Large intestine (tissue), 3 donors: ENCODE data around the gene ZBTB17. TPM values are rescaled to one million over a fixed set of nuclear protein-coding genes. Genes with fewer than 3 reads are reported as not detected.
"Not testable (repeated sequence)": the region's sequence is repeated elsewhere in the genome, so short reads cannot be mapped to it uniquely, and the experiment has no call there.

Experiments used
- DNase-seq, 2 donors: peaks; one replicate each; pipeline versions ENCODE4 v3.0.0 to v3.0.0-alpha.2; 2013
- H3K27ac ChIP-seq: one replicate; pipeline ENCODE4 v1.5.1; 2013; ENCODE audit warnings: low read length
- H3K27me3 ChIP-seq: 2 replicates; pipeline ENCODE4 v1.6.1; 2013; ENCODE audit warnings: low read length; ENCODE audit not compliant: control insufficient read depth, insufficient read depth
- H3K36me3 ChIP-seq: 2 replicates; pipeline ENCODE4 v1.6.1; 2013; ENCODE audit warnings: low read length; ENCODE audit not compliant: control insufficient read depth, insufficient read depth
- H3K4me1 ChIP-seq: one replicate; pipeline ENCODE4 v1.6.1; 2013; ENCODE audit warnings: low read length; ENCODE audit not compliant: control insufficient read depth, insufficient read depth
- H3K4me3 ChIP-seq: one replicate; pipeline ENCODE4 v1.5.1; 2013; ENCODE audit warnings: low read length
- H3K9me3 ChIP-seq: one replicate; pipeline ENCODE4 v1.6.1; 2013; ENCODE audit warnings: mild to moderate bottlenecking, low read depth, low read length, moderate library complexity; ENCODE audit not compliant: control insufficient read depth
- WGBS: methylation state at CpG from one replicate; pipeline ENCODE4 v1.1.5; 2013; ENCODE audit warnings: low lambda C conversion rate; ENCODE audit not compliant: insufficient coverage; 5-methylcytosine and 5-hydroxymethylcytosine counted together
- polyA plus RNA-seq: library from polyadenylated mRNA; unstranded; fragments of 120-200 nt; gene quantifications from one replicate; pipeline ENCODE4 v1.2.1, GENCODE V29; 2013

The ZBTB17 gene
- polyA plus RNA-seq, 1 donor: 22.8 TPM

DNA sequence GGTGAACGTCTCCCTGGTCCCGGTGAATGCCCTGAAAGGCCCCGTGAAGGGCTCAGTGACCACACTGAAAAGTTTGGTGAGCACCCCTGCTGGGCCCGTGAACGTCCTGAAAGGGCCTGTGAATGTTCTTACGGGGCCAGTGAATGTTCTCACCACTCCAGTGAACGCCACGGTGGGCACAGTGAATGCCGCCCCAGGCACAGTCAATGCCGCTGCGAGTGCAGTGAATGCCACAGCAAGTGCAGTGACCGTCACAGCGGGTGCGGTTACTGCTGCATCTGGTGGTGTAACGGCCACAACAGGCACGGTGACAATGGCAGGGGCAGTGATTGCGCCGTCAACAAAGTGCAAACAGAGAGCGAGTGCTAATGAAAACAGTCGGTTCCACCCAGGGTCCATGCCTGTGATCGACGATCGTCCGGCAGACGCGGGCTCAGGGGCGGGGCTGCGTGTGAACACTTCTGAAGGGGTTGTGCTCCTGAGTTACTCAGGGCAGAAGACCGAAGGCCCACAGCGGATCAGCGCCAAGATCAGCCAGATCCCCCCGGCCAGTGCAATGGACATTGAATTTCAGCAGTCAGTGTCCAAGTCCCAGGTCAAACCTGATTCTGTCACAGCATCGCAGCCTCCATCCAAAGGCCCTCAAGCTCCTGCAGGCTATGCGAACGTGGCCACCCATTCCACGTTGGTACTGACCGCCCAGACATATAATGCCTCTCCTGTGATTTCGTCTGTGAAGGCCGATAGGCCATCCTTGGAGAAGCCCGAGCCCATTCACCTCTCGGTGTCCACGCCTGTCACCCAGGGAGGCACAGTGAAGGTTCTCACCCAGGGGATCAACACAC, 41.5 kb downstream of the ZBTB17 start:
- no peak overlapping the region for H3K4me3 ChIP-seq
- peaks cover 96% of the 10 kb centered on the region for H3K36me3 ChIP-seq
- WGBS: 80% methylated on average over 1 of the region's 42 CpGs
- no peak for DNase-seq
- peaks cover 5% of the 10 kb centered on the region for H3K4me1 ChIP-seq
- H3K27me3 ChIP-seq: no peaks in the 10 kb centered on the region
- H3K9me3 ChIP-seq: no peaks in the 10 kb centered on the region
- no peak overlapping the region for H3K27ac ChIP-seq

DNA sequence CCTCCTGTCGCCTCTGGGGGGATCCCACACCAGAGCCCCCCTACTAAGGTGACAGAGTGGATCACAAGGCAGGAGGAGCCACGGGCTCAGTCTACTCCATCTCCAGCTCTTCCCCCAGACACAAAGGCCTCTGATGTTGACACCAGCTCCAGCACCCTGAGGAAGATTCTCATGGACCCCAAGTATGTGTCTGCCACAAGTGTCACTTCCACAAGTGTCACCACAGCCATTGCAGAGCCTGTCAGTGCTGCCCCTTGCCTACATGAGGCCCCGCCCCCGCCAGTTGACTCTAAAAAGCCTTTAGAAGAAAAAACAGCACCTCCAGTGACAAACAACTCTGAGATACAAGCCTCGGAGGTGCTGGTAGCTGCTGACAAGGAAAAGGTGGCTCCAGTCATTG, 42.2 kb downstream of the ZBTB17 start:
- Histone ChIP-seq H3K9me3 (no peaks in the 10 kb centered on the region), H3K4me1 (no peaks in the 10 kb centered on the region), H3K27me3 (no peaks in the 10 kb centered on the region), H3K4me3 (no peak overlapping the region), H3K27ac (no peak overlapping the region), H3K36me3 (peaks cover 96% of the 10 kb centered on the region)
- no peak for DNase-seq
- WGBS: no CpG with 5 or more reads among the region's 5 CpGs

DNA sequence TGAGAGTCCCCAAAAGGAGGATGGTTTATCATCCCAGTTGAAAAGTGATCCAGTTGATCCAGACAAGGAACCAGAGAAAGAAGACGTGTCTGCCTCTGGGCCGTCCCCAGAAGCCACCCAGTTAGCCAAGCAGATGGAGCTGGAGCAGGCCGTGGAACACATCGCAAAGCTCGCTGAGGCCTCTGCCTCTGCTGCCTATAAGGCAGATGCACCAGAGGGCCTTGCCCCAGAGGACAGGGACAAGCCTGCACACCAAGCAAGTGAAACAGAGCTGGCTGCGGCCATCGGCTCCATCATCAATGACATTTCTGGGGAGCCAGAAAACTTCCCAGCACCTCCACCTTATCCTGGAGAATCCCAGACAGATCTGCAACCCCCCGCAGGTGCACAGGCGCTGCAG, 43.3 kb downstream of the ZBTB17 start:
- peaks cover 96% of the 10 kb centered on the region for H3K36me3 ChIP-seq
- H3K4me1 ChIP-seq: no peaks in the 10 kb centered on the region
- H3K4me3 ChIP-seq: no peak overlapping the region
- no CpG with 5 or more reads among the region's 9 CpGs for WGBS
- no peak overlapping the region for H3K27ac ChIP-seq
- H3K9me3 ChIP-seq: no peaks in the 10 kb centered on the region
- no peaks in the 10 kb centered on the region for H3K27me3 ChIP-seq
- DNase-seq: no peak

DNA sequence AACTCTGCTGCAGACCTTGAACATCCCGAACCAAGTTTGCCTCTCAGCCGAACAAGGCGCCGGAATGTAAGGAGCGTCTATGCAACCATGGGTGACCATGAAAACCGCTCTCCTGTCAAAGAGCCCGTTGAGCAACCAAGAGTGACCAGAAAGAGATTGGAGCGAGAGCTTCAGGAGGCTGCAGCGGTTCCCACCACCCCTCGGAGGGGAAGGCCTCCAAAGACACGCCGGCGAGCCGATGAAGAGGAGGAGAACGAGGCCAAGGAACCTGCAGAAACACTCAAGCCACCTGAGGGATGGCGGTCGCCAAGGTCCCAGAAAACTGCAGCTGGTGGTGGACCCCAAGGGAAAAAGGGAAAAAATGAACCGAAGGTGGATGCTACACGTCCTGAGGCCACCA, 44.0 kb downstream of the ZBTB17 start:
- Histone ChIP-seq H3K36me3 (peaks cover 94% of the 10 kb centered on the region), H3K4me1 (no peaks in the 10 kb centered on the region), H3K27ac (no peak overlapping the region), H3K9me3 (no peaks in the 10 kb centered on the region), H3K27me3 (no peaks in the 10 kb centered on the region), H3K4me3 (no peak overlapping the region)
- DNase-seq: no peak
- 100% methylated on average over 1 of the region's 19 CpGs for WGBS

DNA sequence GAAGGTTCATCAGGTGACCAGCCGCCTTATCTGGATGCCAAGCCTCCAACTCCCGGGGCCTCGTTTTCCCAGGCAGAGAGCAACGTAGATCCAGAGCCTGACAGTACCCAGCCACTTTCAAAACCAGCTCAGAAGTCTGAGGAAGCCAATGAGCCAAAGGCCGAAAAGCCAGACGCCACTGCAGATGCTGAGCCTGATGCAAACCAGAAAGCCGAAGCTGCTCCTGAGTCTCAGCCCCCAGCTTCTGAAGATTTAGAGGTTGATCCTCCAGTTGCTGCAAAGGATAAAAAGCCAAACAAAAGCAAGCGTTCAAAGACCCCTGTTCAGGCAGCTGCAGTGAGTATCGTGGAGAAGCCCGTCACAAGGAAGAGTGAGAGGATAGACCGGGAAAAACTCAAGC, 44.5 kb downstream of the ZBTB17 start:
- Histone ChIP-seq H3K36me3 (peaks cover 91% of the 10 kb centered on the region), H3K4me3 (no peak overlapping the region), H3K4me1 (no peaks in the 10 kb centered on the region), H3K9me3 (no peaks in the 10 kb centered on the region), H3K27me3 (no peaks in the 10 kb centered on the region), H3K27ac (no peak overlapping the region)
- no peak for DNase-seq
- WGBS: 100% methylated on average over 4 of the region's 11 CpGs

DNA sequence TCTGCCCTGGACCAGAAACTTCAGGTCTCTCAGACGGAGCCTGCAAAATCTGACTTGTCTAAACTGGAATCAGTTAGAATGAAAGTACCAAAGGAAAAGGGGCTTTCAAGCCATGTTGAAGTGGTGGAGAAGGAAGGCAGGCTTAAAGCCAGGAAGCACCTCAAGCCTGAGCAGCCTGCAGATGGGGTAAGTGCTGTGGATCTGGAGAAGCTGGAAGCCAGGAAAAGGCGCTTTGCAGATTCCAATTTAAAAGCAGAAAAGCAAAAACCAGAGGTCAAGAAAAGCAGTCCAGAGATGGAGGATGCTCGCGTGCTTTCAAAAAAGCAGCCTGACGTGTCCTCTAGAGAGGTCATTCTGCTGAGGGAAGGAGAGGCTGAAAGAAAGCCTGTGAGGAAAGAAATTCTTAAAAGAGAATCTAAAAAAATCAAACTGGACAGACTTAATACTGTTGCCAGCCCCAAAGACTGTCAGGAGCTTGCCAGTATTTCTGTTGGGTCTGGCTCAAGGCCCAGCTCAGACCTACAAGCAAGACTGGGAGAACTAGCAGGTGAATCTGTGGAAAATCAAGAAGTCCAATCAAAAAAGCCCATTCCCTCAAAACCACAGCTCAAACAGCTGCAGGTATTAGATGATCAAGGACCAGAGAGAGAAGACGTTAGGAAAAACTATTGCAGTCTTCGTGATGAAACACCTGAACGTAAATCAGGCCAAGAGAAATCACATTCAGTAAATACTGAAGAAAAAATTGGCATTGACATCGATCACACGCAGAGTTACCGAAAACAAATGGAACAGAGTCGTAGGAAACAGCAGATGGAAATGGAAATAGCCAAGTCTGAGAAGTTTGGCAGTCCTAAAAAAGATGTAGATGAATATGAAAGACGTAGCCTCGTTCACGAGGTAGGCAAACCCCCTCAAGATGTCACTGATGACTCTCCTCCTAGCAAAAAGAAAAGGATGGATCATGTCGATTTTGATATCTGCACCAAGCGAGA, 46.6 kb downstream of the ZBTB17 start:
- Histone ChIP-seq H3K4me1 (no peaks in the 10 kb centered on the region), H3K27me3 (no peaks in the 10 kb centered on the region), H3K36me3 (peaks cover 85% of the 10 kb centered on the region), H3K4me3 (no peak overlapping the region), H3K9me3 (no peaks in the 10 kb centered on the region), H3K27ac (no peak overlapping the region)
- WGBS: 100% methylated on average over 4 of the region's 17 CpGs
- DNase-seq: no peak

DNA sequence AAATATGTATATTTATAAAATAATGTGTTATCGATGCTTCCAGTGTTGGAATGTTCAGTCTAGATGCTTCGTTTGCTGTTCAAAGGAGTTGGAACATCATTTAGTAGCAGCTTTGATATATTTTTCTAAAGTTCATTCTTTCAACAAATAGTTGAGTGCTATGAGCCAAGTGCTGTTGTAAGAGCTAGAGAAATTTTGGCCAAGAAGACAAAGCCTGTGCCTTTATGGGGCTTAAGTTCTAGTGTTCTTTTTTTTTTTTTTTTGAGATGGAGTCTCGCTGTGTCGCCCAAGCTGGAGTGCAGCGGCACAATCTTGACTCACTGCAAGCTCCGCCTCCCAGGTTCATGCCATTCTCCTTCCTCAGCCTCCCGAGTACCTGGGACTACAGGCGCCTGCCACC, 49.5 kb downstream of the ZBTB17 start:
- H3K9me3 ChIP-seq, H3K27me3 ChIP-seq, H3K4me1 ChIP-seq, H3K27ac ChIP-seq, DNase-seq, H3K4me3 ChIP-seq: not testable (repeated sequence)
- WGBS: no CpG with 5 or more reads among the region's 8 CpGs
- peaks cover 82% of the 10 kb centered on the region for H3K36me3 ChIP-seq

DNA sequence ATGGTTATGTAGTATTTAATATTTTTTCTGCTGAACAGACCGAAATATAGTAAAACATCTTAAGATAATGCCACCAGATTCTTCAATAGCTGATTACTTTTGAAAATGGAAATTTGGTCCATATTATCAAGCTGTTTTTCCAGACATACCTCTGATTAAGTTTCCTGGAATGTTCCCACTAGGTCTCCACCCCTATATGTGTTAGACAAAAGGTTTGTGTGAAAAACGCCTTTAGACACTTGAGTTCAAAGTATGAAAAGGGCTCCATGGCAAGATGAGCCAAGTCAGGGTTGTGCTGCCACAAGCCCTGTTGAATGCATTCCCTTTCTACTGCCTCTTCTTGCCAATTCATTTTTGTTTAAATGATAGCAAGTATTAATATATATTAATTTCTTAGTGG, 52.7 kb downstream of the ZBTB17 start:
- Histone ChIP-seq H3K4me1 (no peaks in the 10 kb centered on the region), H3K36me3 (peaks cover 69% of the 10 kb centered on the region), H3K4me3 (no peak overlapping the region), H3K9me3 (no peaks in the 10 kb centered on the region), H3K27ac (no peak overlapping the region), H3K27me3 (no peaks in the 10 kb centered on the region)
- 100% methylated on average over 1 of the region's 2 CpGs for WGBS
- DNase-seq: no peak

DNA sequence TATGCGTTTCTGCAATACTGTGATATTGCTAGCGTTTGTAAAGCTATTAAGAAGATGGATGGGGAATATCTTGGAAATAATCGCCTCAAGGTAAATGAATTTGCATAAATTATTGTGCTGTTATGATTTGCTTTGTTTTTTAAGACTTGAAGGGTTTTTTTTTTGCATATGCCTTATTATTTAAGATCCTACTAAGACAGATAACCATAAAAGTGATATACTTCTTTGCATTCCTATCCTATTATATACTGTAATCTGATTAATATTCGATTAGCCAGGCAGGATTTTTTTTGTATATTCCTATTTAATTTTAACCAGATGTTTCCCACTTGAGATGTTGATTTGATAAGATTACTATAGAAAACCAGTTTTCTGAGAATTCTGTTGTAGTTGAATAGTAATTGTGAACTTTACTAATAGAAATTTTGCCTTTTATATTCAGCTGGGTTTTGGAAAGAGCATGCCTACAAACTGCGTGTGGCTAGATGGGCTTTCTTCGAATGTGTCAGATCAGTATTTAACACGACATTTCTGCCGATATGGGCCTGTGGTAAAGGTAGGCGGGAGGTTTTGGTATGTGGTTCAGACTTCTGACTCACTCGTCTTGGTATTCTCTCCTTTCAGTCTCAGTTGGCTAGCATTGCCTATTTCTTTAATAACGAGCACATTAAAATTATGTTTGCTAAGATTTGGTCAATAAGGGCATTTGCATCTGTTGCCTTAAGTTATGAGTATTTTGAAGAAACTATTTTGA, 56.8 kb downstream of the ZBTB17 start:
- DNase-seq: no peak
- Histone ChIP-seq H3K27ac (no peak overlapping the region), H3K36me3 (peaks cover 62% of the 10 kb centered on the region), H3K4me1 (no peaks in the 10 kb centered on the region), H3K4me3 (no peak overlapping the region), H3K27me3 (no peaks in the 10 kb centered on the region), H3K9me3 (no peaks in the 10 kb centered on the region)
- 98% methylated on average over 6 of the region's 11 CpGs for WGBS

DNA sequence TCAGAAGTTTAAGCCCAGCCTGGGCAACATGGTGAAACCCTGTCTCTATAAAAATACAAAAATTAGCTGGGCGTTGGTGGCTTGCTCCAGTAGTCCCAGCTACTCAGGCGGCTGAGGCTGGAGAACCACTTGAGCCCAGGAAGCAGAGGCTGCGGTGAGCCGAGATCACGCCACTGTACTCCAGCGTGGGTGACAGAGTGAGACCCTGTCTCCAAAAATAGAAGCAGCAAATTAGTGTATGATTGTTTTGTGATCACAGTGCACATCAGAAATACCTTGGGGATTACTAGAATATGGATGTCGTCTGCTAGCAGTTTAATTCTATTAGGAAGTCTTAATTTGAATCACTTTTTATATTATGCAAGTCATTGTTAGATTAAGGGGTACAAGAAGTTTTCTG, 59.0 kb downstream of the ZBTB17 start:
- 80% methylated on average over 1 of the region's 7 CpGs for WGBS
- DNase-seq: no peak
- Histone ChIP-seq H3K9me3 (no peaks in the 10 kb centered on the region), H3K27ac (no peak overlapping the region), H3K27me3 (no peaks in the 10 kb centered on the region), H3K36me3 (peaks cover 60% of the 10 kb centered on the region), H3K4me1 (no peaks in the 10 kb centered on the region), H3K4me3 (no peak overlapping the region)
